ENCODE data around the gene CUL1. TPM values are rescaled to one million over a fixed set of nuclear protein-coding genes. Genes with fewer than 3 reads are reported as not detected.

CUL1 gene
- total RNA-seq, 2 donors from 2014 or later = 35.0 to 42.1 TPM

- H3K4me3 ChIP-seq (ENCODE audit: low read length) = no peak overlapping the region
- H3K9me3 Mint-ChIP-seq = no peaks in the 10 kb centered on the region
- no peak overlapping the region for H3K27ac Mint-ChIP-seq
- H3K4me1 ChIP-seq (ENCODE audit: control insufficient read depth, insufficient read depth, low read length) = no peaks in the 10 kb centered on the region
- no peak overlapping the region for H3K9ac ChIP-seq (ENCODE audit: extremely low read depth, low read length, poor library complexity, severe bottlenecking)
- no peak overlapping the region for H3K27ac ChIP-seq (ENCODE audit: low read depth, low read length)
- WGBS, 2 experiments (ENCODE audit: insufficient coverage in 1 of 2, insufficient read length in 1 of 2) = 93 to 94% methylated on average over 11 to 12 of the region's 12 CpGs
- H3K36me3 ChIP-seq (ENCODE audit: control insufficient read depth, insufficient read depth, low read length) = no peaks in the 10 kb centered on the region
- no peak overlapping the region for H3K4me3 Mint-ChIP-seq
- DNase-seq = no peak
- no peaks in the 10 kb centered on the region for H3K27me3 ChIP-seq (ENCODE audit: control insufficient read depth, insufficient read depth, low read length, poor library complexity, severe bottlenecking)
- no peaks in the 10 kb centered on the region for H3K9me3 ChIP-seq (ENCODE audit: control insufficient read depth, low read length)
- TF ChIP-seq, protein P1, sequence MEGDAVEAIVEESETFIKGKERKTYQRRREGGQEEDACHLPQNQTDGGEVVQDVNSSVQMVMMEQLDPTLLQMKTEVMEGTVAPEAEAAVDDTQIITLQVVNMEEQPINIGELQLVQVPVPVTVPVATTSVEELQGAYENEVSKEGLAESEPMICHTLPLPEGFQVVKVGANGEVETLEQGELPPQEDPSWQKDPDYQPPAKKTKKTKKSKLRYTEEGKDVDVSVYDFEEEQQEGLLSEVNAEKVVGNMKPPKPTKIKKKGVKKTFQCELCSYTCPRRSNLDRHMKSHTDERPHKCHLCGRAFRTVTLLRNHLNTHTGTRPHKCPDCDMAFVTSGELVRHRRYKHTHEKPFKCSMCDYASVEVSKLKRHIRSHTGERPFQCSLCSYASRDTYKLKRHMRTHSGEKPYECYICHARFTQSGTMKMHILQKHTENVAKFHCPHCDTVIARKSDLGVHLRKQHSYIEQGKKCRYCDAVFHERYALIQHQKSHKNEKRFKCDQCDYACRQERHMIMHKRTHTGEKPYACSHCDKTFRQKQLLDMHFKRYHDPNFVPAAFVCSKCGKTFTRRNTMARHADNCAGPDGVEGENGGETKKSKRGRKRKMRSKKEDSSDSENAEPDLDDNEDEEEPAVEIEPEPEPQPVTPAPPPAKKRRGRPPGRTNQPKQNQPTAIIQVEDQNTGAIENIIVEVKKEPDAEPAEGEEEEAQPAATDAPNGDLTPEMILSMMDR (conservative IDR thresholded peaks at IDR 0.05) = no peak
- H3K4me1 Mint-ChIP-seq = peaks cover 18% of the 10 kb centered on the region
- H3K27me3 Mint-ChIP-seq (ENCODE audit: insufficient read depth) = no peaks in the 10 kb centered on the region
- H3K36me3 Mint-ChIP-seq (ENCODE audit: low read depth) = peaks cover 4% of the 10 kb centered on the region
These were observed 18.6 kb downstream of the CUL1 start for GRCh38 chr7:148717266-148717793.

GRCh38 chr7:148718431-148718830 lies 19.7 kb downstream of the CUL1 start:
- H3K4me1 Mint-ChIP-seq = peaks cover 28% of the 10 kb centered on the region
- 95 to 97% methylated on average over 3 of the region's 3 CpGs for WGBS, 2 experiments (ENCODE audit: insufficient coverage in 1 of 2, insufficient read length in 1 of 2)
- H3K4me1 ChIP-seq (ENCODE audit: control insufficient read depth, insufficient read depth, low read length) = no peaks in the 10 kb centered on the region

GRCh38 chr7:148719753-148720152 lies 21.1 kb downstream of the CUL1 start:
- H3K27me3 Mint-ChIP-seq (ENCODE audit: insufficient read depth) = no peaks in the 10 kb centered on the region
- Histone ChIP-seq H3K27me3 (ENCODE audit: control insufficient read depth, insufficient read depth, low read length, poor library complexity, severe bottlenecking) (no peaks in the 10 kb centered on the region), H3K9me3 (ENCODE audit: control insufficient read depth, low read length) (no peaks in the 10 kb centered on the region), H3K27ac (ENCODE audit: low read depth, low read length) (no peak overlapping the region), H3K4me1 (ENCODE audit: control insufficient read depth, insufficient read depth, low read length) (no peaks in the 10 kb centered on the region), H3K4me3 (ENCODE audit: low read length) (no peak overlapping the region), H3K36me3 (ENCODE audit: control insufficient read depth, insufficient read depth, low read length) (no peaks in the 10 kb centered on the region), H3K9ac (ENCODE audit: extremely low read depth, low read length, poor library complexity, severe bottlenecking) (no peak overlapping the region)
- H3K36me3 Mint-ChIP-seq (ENCODE audit: low read depth) = peaks cover 4% of the 10 kb centered on the region
- WGBS, 2 experiments (ENCODE audit: insufficient coverage in 1 of 2, insufficient read length in 1 of 2) = 86 to 100% methylated on average over 3 to 5 of the region's 5 CpGs
- peaks cover 27% of the 10 kb centered on the region for H3K4me1 Mint-ChIP-seq
- H3K9me3 Mint-ChIP-seq = no peaks in the 10 kb centered on the region
- DNase-seq = no peak
- TF ChIP-seq, protein P1 (conservative IDR thresholded peaks at IDR 0.05) = no peak
- H3K4me3 Mint-ChIP-seq = no peak overlapping the region
- no peak overlapping the region for H3K27ac Mint-ChIP-seq

More at GRCh38 chr7:148718431-148718830, 19.7 kb downstream of the CUL1 start:
- no peaks in the 10 kb centered on the region for H3K27me3 ChIP-seq (ENCODE audit: control insufficient read depth, insufficient read depth, low read length, poor library complexity, severe bottlenecking)
- no peak overlapping the region for H3K27ac Mint-ChIP-seq
- peaks cover 4% of the 10 kb centered on the region for H3K36me3 Mint-ChIP-seq (ENCODE audit: low read depth)
- no peaks in the 10 kb centered on the region for H3K9me3 Mint-ChIP-seq
- no peaks in the 10 kb centered on the region for H3K9me3 ChIP-seq (ENCODE audit: control insufficient read depth, low read length)
- DNase-seq = no peak
- H3K9ac ChIP-seq (ENCODE audit: extremely low read depth, low read length, poor library complexity, severe bottlenecking) = no peak overlapping the region
- H3K27me3 Mint-ChIP-seq (ENCODE audit: insufficient read depth) = no peaks in the 10 kb centered on the region
- no peaks in the 10 kb centered on the region for H3K36me3 ChIP-seq (ENCODE audit: control insufficient read depth, insufficient read depth, low read length)
- H3K4me3 ChIP-seq (ENCODE audit: low read length) = no peak overlapping the region
- no peak overlapping the region for H3K27ac ChIP-seq (ENCODE audit: low read depth, low read length)
- TF ChIP-seq, protein P1 (conservative IDR thresholded peaks at IDR 0.05) = no peak
- no peak overlapping the region for H3K4me3 Mint-ChIP-seq
